Measurements from ENCODE around the gene DERA.
"Not testable (repeated sequence)": the region's sequence is repeated elsewhere in the genome, so short reads cannot be mapped to it uniquely, and the experiment has no call there.

The DERA gene

DNA sequence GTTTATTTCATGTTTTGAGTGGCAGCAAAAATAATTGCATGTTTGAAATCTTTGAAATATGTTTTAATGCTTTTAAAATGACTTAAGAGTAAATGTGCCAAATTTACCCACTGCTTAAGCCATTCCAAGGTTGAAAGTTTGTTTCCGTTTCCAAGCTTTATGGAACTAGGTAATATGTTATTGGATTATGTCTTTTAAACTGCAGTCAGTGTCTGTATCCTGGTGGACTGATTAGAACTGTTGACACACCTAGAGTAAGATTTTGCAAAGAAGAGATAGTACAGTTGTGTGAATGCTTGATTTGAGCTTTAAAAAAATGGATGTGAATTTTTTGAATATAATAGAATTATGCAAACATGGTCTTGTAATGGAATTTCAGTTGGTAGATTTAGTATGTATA lies 135.1 kb downstream of the DERA start:
- no peak overlapping the region for H3K4me3 ChIP-seq (ENCODE audit: low read length)
- H3K9me3 ChIP-seq (replicated peaks; ENCODE audit: low read length) = no peaks in the 10 kb centered on the region
- H3K4me1 ChIP-seq (ENCODE audit: control insufficient read depth, insufficient read depth, low read length) = no peaks in the 10 kb centered on the region
- no peak overlapping the region for H3K9ac ChIP-seq (ENCODE audit: low read depth, low read length)
- no peak overlapping the region for H3K4me2 ChIP-seq (ENCODE audit: low read length)
- no peaks in the 10 kb centered on the region for H3K36me3 ChIP-seq (ENCODE audit: insufficient read depth, low read length)
- no peaks in the 10 kb centered on the region for H3K27me3 ChIP-seq (ENCODE audit: control insufficient read depth, insufficient read depth, low read length)

DNA sequence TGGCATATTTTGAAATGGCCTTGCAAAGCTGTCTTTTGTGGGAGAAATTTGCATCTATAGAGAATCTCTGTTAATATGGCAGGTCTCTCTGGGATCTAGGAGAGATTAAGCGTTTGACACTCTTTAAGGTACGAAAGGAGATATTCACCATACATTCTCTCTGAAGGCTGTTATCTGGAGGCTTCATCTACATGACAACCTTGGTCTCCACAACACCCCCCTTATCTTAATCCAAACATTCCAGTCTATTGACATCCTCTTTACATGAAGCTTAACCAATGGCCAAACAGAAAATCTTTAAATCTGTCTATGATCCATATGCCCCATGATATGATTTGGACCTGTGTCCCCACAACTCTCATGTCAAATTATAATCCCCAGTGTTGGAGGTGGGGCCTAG lies 137.4 kb downstream of the DERA start:
- H3K9me3 ChIP-seq (replicated peaks; ENCODE audit: low read length) = no peaks in the 10 kb centered on the region
- no peaks in the 10 kb centered on the region for H3K27me3 ChIP-seq (ENCODE audit: control insufficient read depth, insufficient read depth, low read length)
- H3K4me1 ChIP-seq (ENCODE audit: control insufficient read depth, insufficient read depth, low read length) = no peaks in the 10 kb centered on the region
- no peak overlapping the region for H3K4me3 ChIP-seq (ENCODE audit: low read length)
- no peaks in the 10 kb centered on the region for H3K36me3 ChIP-seq (ENCODE audit: insufficient read depth, low read length)
- no peak overlapping the region for H3K9ac ChIP-seq (ENCODE audit: low read depth, low read length)
- H3K4me2 ChIP-seq (ENCODE audit: low read length) = no peak overlapping the region

DNA sequence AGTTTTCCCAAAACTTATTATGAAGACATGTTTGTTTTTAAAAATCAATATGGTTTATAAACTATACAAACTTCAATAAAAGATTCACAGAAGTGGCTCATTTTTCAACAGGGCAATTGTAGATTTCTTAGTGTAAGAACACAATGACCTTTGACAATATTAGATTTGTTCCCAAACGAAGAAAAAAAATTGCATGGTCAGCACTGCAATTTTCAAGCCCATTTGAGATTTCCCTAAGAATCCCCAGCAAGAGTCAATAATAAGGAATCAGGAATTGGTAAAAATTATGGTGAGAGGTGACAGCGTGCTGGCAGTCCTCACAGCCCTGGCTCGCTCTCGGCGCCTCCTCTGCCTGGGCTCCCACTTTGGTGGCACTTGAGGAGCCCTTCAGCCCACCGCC lies 145.8 kb downstream of the DERA start:
- H3K4me2 ChIP-seq (ENCODE audit: low read length) = no peak overlapping the region
- H3K27me3 ChIP-seq (ENCODE audit: control insufficient read depth, insufficient read depth, low read length) = no peaks in the 10 kb centered on the region
- H3K4me1 ChIP-seq (ENCODE audit: control insufficient read depth, insufficient read depth, low read length) = no peaks in the 10 kb centered on the region
- no peaks in the 10 kb centered on the region for H3K9me3 ChIP-seq (replicated peaks; ENCODE audit: low read length)
- no peak overlapping the region for H3K9ac ChIP-seq (ENCODE audit: low read depth, low read length)
- H3K36me3 ChIP-seq (ENCODE audit: insufficient read depth, low read length) = no peaks in the 10 kb centered on the region
- H3K4me3 ChIP-seq (ENCODE audit: low read length) = no peak overlapping the region

DNA sequence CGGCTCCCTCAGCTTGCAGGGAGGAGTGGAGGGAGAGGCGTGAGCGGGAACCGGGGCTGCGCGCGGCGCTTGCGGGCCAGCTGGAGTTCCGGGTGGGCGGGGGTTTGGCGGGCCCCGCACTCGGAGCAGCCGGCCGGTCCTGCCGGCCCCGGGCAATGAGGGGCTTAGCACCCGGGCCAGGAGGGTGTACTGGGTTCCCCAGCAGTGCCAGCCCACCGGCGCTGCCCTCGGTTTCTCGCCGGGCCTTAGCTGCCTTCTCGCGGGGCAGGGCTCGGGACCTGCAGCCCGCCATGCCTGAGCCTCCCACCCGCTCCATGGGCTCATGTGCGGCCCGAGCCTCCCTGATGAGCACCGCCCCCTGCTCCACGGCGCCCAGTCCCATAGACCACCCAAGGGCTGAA lies 146.2 kb downstream of the DERA start:
- H3K4me3 ChIP-seq (ENCODE audit: low read length); H3K9me3 ChIP-seq (replicated peaks; ENCODE audit: low read length); H3K27me3 ChIP-seq (ENCODE audit: control insufficient read depth, insufficient read depth, low read length); H3K9ac ChIP-seq (ENCODE audit: low read depth, low read length); H3K4me1 ChIP-seq (ENCODE audit: control insufficient read depth, insufficient read depth, low read length); H3K36me3 ChIP-seq (ENCODE audit: insufficient read depth, low read length); H3K4me2 ChIP-seq (ENCODE audit: low read length): not testable (repeated sequence)

DNA sequence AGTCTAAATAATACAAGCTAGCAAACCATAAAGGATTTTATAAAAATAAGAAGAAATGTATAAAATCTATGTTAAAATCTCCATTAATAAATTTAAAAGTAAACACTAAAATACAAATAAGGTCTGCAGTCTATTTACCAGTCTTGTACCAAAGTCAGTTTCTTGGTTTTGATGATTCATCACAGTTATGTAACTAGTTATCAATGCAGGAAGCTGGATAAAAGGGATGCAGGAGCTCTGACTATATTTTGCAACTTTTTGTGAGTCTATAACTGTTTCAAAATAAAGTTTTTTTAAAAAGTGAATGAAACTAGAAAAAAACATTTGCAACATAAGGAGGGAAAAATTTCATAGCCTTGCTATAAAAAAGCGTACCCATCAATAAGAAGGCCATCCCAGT lies 151.5 kb downstream of the DERA start:
- Histone ChIP-seq H3K4me1 (ENCODE audit: control insufficient read depth, insufficient read depth, low read length) (peaks cover 13% of the 10 kb centered on the region), H3K4me2 (ENCODE audit: low read length) (no peak overlapping the region), H3K9me3 (replicated peaks; ENCODE audit: low read length) (no peaks in the 10 kb centered on the region), H3K4me3 (ENCODE audit: low read length) (no peak overlapping the region), H3K9ac (ENCODE audit: low read depth, low read length) (no peak overlapping the region), H3K27me3 (ENCODE audit: control insufficient read depth, insufficient read depth, low read length) (no peaks in the 10 kb centered on the region), H3K36me3 (ENCODE audit: insufficient read depth, low read length) (no peaks in the 10 kb centered on the region)

DNA sequence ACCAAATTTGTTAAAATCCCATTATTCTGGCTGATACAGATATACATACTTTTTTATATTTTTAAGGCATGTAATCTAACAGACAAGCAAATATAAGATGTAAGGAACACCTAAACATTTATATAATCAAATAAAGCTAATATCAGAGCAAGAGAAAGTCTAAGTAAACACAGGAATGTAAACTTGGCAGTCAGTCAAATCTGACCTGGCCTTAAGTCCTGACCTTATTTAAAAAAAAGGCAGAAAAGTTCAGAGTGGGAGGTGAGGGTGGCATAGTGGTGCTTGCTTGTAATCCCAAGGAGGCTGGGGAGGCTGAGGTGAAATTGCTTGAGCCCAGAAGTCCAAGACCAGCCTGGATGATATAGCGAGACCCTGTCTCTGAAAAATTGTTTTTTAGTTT lies 152.6 kb downstream of the DERA start:
- Histone ChIP-seq H3K4me2 (ENCODE audit: low read length) (no peak overlapping the region), H3K36me3 (ENCODE audit: insufficient read depth, low read length) (no peaks in the 10 kb centered on the region), H3K27me3 (ENCODE audit: control insufficient read depth, insufficient read depth, low read length) (no peaks in the 10 kb centered on the region), H3K4me1 (ENCODE audit: control insufficient read depth, insufficient read depth, low read length) (peaks cover 13% of the 10 kb centered on the region), H3K9me3 (replicated peaks; ENCODE audit: low read length) (no peaks in the 10 kb centered on the region), H3K4me3 (ENCODE audit: low read length) (no peak overlapping the region), H3K9ac (ENCODE audit: low read depth, low read length) (no peak overlapping the region)

DNA sequence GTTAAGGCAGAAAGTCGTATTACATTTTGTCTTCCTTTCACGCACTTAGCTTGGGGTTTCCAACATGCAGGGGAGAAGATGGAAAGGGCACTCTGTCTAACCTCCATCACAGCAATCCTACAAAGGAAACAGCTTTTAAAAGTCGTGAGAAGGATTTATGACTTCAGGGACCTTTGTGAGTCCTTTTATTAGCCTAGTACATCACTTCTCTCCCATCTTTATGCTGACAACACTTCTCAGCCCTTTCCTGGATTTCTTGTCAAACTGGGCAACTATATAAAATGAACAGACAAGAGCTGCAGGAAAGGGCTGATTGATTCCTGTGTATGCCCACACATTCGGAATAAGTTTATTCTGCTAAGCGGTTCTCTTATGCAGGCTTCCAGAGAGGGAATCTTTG lies 159.0 kb downstream of the DERA start:
- no peaks in the 10 kb centered on the region for H3K4me1 ChIP-seq (ENCODE audit: control insufficient read depth, insufficient read depth, low read length)
- no peaks in the 10 kb centered on the region for H3K36me3 ChIP-seq (ENCODE audit: insufficient read depth, low read length)
- no peaks in the 10 kb centered on the region for H3K27me3 ChIP-seq (ENCODE audit: control insufficient read depth, insufficient read depth, low read length)
- H3K4me3 ChIP-seq (ENCODE audit: low read length) = no peak overlapping the region
- no peak overlapping the region for H3K9ac ChIP-seq (ENCODE audit: low read depth, low read length)
- H3K9me3 ChIP-seq (replicated peaks; ENCODE audit: low read length) = no peaks in the 10 kb centered on the region
- no peak overlapping the region for H3K4me2 ChIP-seq (ENCODE audit: low read length)

DNA sequence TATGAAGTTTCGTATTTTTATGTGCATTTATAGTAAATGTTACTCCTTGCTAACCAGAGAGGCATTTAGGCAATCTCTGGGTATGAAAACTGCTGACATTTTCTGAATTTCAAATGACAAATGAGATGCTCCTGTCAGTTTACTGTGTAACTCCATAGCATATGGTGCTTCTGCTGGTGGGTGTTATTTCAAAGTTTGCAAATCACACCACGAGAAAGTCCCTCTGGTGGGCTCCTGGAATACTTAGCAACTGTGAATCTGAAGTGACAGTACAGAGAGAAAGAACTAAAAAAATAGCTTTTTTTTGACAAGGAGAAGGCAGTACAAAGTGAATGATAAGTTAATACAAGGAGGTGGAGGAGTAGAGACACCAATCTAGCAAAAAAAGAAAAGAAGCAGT lies 161.5 kb downstream of the DERA start:
- no peaks in the 10 kb centered on the region for H3K4me1 ChIP-seq (ENCODE audit: control insufficient read depth, insufficient read depth, low read length)

DNA sequence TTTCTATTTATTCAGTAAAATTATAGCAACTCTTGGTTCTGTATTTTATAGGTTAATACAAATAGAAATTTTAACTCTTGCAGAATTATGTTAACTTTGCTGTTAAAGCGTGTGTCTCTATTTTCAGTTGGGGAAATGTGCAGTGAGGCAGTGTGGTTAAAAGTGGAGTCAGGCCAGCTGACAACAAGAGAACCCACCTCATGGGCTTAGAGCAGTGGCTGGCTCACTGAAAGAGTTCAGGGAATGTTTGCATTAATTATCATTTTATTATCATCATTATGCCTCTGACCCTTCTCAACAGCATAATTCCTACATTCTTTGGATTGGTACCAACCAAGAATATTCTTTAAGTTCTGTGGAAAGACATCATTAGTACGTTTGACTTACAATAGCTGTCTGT lies 163.8 kb downstream of the DERA start:
- H3K4me3 ChIP-seq (ENCODE audit: low read length) = no peak overlapping the region
- H3K9ac ChIP-seq (ENCODE audit: low read depth, low read length) = no peak overlapping the region
- H3K4me1 ChIP-seq (ENCODE audit: control insufficient read depth, insufficient read depth, low read length) = no peaks in the 10 kb centered on the region
- H3K9me3 ChIP-seq (replicated peaks; ENCODE audit: low read length) = no peaks in the 10 kb centered on the region
- no peaks in the 10 kb centered on the region for H3K27me3 ChIP-seq (ENCODE audit: control insufficient read depth, insufficient read depth, low read length)
- no peak overlapping the region for H3K4me2 ChIP-seq (ENCODE audit: low read length)
- H3K36me3 ChIP-seq (ENCODE audit: insufficient read depth, low read length) = no peaks in the 10 kb centered on the region

More for the DNA sequence above, 161.5 kb downstream of the DERA start:
- Histone ChIP-seq H3K4me2 (ENCODE audit: low read length) (no peak overlapping the region), H3K9me3 (replicated peaks; ENCODE audit: low read length) (no peaks in the 10 kb centered on the region), H3K9ac (ENCODE audit: low read depth, low read length) (no peak overlapping the region), H3K36me3 (ENCODE audit: insufficient read depth, low read length) (no peaks in the 10 kb centered on the region), H3K4me3 (ENCODE audit: low read length) (no peak overlapping the region), H3K27me3 (ENCODE audit: control insufficient read depth, insufficient read depth, low read length) (no peaks in the 10 kb centered on the region)

DNA sequence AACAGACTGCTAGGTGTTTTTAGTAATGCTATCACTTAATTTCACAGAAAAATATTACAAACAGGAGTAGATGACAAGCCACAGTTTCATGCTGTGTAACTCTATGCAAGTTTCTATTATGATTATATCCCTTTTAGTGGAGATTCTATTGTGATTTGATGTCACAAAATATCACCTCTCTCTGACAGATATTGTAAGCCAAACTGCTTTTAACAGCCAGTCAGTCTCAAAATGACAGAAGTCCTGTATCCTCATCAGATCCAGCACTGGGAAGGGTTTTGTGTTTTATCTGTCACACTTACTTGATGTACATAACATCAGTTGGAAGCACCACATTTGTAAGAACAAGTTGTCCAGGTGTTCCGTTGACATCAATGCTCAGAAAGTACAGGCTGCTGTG lies 164.8 kb downstream of the DERA start:
- H3K9me3 ChIP-seq (replicated peaks; ENCODE audit: low read length) = no peaks in the 10 kb centered on the region
- no peak overlapping the region for H3K4me3 ChIP-seq (ENCODE audit: low read length)
- H3K27me3 ChIP-seq (ENCODE audit: control insufficient read depth, insufficient read depth, low read length) = no peaks in the 10 kb centered on the region
- no peaks in the 10 kb centered on the region for H3K4me1 ChIP-seq (ENCODE audit: control insufficient read depth, insufficient read depth, low read length)
- no peak overlapping the region for H3K4me2 ChIP-seq (ENCODE audit: low read length)
- H3K36me3 ChIP-seq (ENCODE audit: insufficient read depth, low read length) = no peaks in the 10 kb centered on the region
- no peak overlapping the region for H3K9ac ChIP-seq (ENCODE audit: low read depth, low read length)

DNA sequence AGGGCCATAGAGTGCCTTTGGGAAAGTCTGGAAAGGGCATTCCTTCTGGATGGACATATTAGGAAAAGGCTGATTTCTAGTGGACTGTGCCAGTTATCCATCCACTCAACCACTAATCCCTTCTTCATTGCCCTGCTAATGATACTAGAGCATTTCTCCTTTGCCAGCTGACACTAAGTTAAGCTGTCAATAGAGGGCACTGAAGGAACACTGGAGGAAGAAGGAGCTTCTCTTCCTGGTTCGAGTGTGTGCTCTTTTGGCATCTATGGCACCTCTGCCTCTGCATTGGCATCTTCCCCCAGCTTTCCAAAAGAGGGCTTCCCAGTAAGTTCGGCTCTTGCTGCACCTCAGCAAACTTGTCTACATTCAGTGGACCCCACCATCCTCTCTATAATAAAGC lies 165.4 kb downstream of the DERA start:
- no peaks in the 10 kb centered on the region for H3K9me3 ChIP-seq (replicated peaks; ENCODE audit: low read length)
- H3K27me3 ChIP-seq (ENCODE audit: control insufficient read depth, insufficient read depth, low read length) = no peaks in the 10 kb centered on the region
- no peak overlapping the region for H3K4me3 ChIP-seq (ENCODE audit: low read length)
- no peaks in the 10 kb centered on the region for H3K36me3 ChIP-seq (ENCODE audit: insufficient read depth, low read length)
- no peak overlapping the region for H3K9ac ChIP-seq (ENCODE audit: low read depth, low read length)
- H3K4me2 ChIP-seq (ENCODE audit: low read length) = no peak overlapping the region
- H3K4me1 ChIP-seq (ENCODE audit: control insufficient read depth, insufficient read depth, low read length) = no peaks in the 10 kb centered on the region

DNA sequence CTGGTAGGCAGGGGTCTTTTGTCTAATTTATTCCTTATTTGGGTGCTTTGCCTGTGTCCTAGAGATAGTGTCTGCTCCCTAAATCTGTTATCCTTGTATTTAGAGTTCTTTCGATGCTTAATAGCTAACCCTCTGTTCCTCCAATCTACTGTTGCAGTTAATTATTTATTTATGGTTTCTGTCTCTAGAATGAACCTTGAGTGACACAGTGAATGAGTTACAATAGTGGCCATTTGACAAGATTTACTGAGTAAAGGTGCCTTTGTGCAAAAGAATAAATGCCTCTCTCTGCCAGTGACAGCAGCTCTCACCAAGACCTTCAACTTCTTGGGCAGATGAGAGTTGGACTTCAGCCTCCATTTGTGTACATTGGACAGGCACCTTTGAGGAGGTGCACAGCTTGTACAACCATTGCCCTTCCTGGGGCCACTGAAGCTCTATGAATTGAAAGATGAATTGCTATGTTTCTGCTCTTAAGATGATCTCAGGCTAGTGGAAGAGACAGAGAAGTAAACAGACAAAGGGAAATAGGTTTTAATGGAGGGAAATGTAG lies 165.9 kb downstream of the DERA start:
- Histone ChIP-seq H3K4me2 (ENCODE audit: low read length) (no peak overlapping the region), H3K9ac (ENCODE audit: low read depth, low read length) (no peak overlapping the region), H3K4me1 (ENCODE audit: control insufficient read depth, insufficient read depth, low read length) (no peaks in the 10 kb centered on the region), H3K9me3 (replicated peaks; ENCODE audit: low read length) (no peaks in the 10 kb centered on the region), H3K27me3 (ENCODE audit: control insufficient read depth, insufficient read depth, low read length) (no peaks in the 10 kb centered on the region), H3K4me3 (ENCODE audit: low read length) (no peak overlapping the region), H3K36me3 (ENCODE audit: insufficient read depth, low read length) (no peaks in the 10 kb centered on the region)
